ENCODE data around the gene PDIA5. TPM values are rescaled to one million over a fixed set of nuclear protein-coding genes. Genes with fewer than 3 reads are reported as not detected.

PDIA5 gene
- total and polyA plus RNA-seq, 2 of the 4 experiments (the other 2 are of a cell fraction): 19.4 to 42.0 TPM

- Histone ChIP-seq H3K23ac (ENCODE audit: low read depth, low read length) (no peak overlapping the region), H2BK5ac (ENCODE audit: low read depth, low read length, poor library complexity, severe bottlenecking) (no peak overlapping the region), H3K79me1 (ENCODE audit: low read depth in 1 of 2, low read length in 2 of 2) (no peaks in the 10 kb centered on the region; a peak in 1 of 4 replicates), H4K20me1 (ENCODE audit: insufficient read depth, low read length) (no peaks in the 10 kb centered on the region), H3K36me3 (ENCODE audit: control insufficient read depth, insufficient read depth, low read length) (peaks cover 51% of the 10 kb centered on the region), H3K27ac (ENCODE audit: insufficient read depth, low read length) (no peak overlapping the region), H2BK20ac (ENCODE audit: low read depth, low read length) (no peak overlapping the region), H4K91ac (ENCODE audit: insufficient read depth, low read depth, low read length) (no peak overlapping the region), H3K4me3 (ENCODE audit: insufficient read depth, low read depth, low read length) (no peak overlapping the region), H2AK5ac (ENCODE audit: low read depth, low read length) (no peak overlapping the region), H3K9ac (ENCODE audit: low read depth, low read length) (no peak overlapping the region), H3K27me3 (ENCODE audit: control insufficient read depth, insufficient read depth, low read length) (no peaks in the 10 kb centered on the region), H3K4me2 (ENCODE audit: low read depth, low read length) (no peak overlapping the region), H4K5ac (ENCODE audit: low read depth, low read length) (no peak overlapping the region), H3K4me1 (ENCODE audit: control insufficient read depth, insufficient read depth, low read length) (no peaks in the 10 kb centered on the region), H4K8ac (ENCODE audit: low read depth in 2 of 2, low read length in 2 of 2) (no peak overlapping the region), H2AFZ (replicated peaks; ENCODE audit: low read length, poor library complexity) (no peak overlapping the region), H3K9me1 (ENCODE audit: insufficient read depth, low read length) (peaks cover 6% of the 10 kb centered on the region), H3K18ac (ENCODE audit: low read depth, low read length) (no peak overlapping the region), H2AK9ac (replicated peaks; ENCODE audit: low read depth, low read length, poor library complexity) (no peak overlapping the region), H3K56ac (ENCODE audit: extremely low read depth, insufficient read depth, low read length) (no peak overlapping the region), H3K4ac (ENCODE audit: low read depth, low read length) (no peak overlapping the region), H2BK120ac (ENCODE audit: low read depth, low read length) (no peak overlapping the region), H3K14ac (replicated peaks; ENCODE audit: low read depth, low read length) (no peak overlapping the region), H3K9me3 (ENCODE audit: control insufficient read depth, insufficient read depth, low read length) (no peaks in the 10 kb centered on the region), H2BK15ac (ENCODE audit: low read depth, low read length) (no peak overlapping the region)
- DNase-seq: no peak
- no CpG with 5 or more reads among the region's 9 CpGs for WGBS, 2 experiments (ENCODE audit: extremely low coverage in 2 of 2, insufficient read length in 1 of 2)
- intact Hi-C loops (cut with micrococcal nuclease) (no loop called here), dilution Hi-C loops (cut with HindIII; ENCODE audit: low sequenced_read_pairs, unreplicated experiment) (no loop called here), in situ Hi-C loops (cut with MboI; ENCODE audit: low sequenced_read_pairs) (no loop called here)
- POLR2A ChIA-PET (ENCODE audit: unreplicated experiment): no interaction called here
- ATAC-seq (ENCODE audit: low read depth): no peak
- no peak for TF ChIP-seq MXI1 (IDR thresholded peaks at IDR 0.05; ENCODE audit: borderline replicate concordance, low read depth, low read length)
- no TSS peak for BruUV-seq (replicated peaks)
- CTCF ChIA-PET: no interaction called here
These were observed 88.7 kb downstream of the PDIA5 start for GRCh38 chr3:123155471-123156011.
